Skeletal muscle tissue (tissue), 4 donors: ENCODE measurements around the gene C8A. TPM values are rescaled to one million over a fixed set of nuclear protein-coding genes. Genes with fewer than 3 reads are reported as not detected.

Source experiments
- H3K27ac ChIP-seq: one replicate; pipeline ENCODE4 v1.7.0; 2013; ENCODE audit warnings: mild to moderate bottlenecking, low read depth, low read length, inconsistent platforms
- H3K27me3 ChIP-seq, 3 donors: one replicate each; pipeline ENCODE4 v1.7.0; 2013; ENCODE audit warnings: low read length in 3 of 3; ENCODE audit not compliant: control insufficient read depth in 3 of 3, insufficient read depth in 3 of 3
- H3K36me3 ChIP-seq, 3 donors: one replicate each; pipeline ENCODE4 v1.7.0; 2013; ENCODE audit warnings: low read length in 3 of 3; ENCODE audit not compliant: control insufficient read depth in 3 of 3, insufficient read depth in 3 of 3
- H3K4me1 ChIP-seq, 3 donors: one replicate each; pipeline ENCODE4 v1.7.0; 2013; ENCODE audit warnings: low read length in 3 of 3, mild to moderate bottlenecking in 3 of 3; ENCODE audit not compliant: control insufficient read depth in 3 of 3, insufficient read depth in 3 of 3
- H3K4me3 ChIP-seq, 3 donors: one replicate each; pipeline ENCODE4 v1.7.0; 2013; ENCODE audit warnings: low read length in 3 of 3
- H3K9ac ChIP-seq, 3 donors: one replicate each; pipeline ENCODE4 v1.7.0; 2013; ENCODE audit warnings: low read length in 3 of 3, mild to moderate bottlenecking in 3 of 3, moderate library complexity in 2 of 3, low read depth in 1 of 3
- H3K9me3 ChIP-seq, 3 donors: one replicate each; pipeline ENCODE4 v1.7.0; 2013; ENCODE audit warnings: low read length in 3 of 3; ENCODE audit not compliant: control insufficient read depth in 3 of 3
- total RNA-seq: library from RNA; depleted of rRNA; stranded (reverse); fragments of >200 nt; gene quantifications from one replicate; pipeline ENCODE4 v1.2.3, GENCODE V29; 2014
- donor health status: Osteomylitis.

Gene C8A
- total RNA-seq, 1 donor from 2014 or later, result not detected

DNA sequence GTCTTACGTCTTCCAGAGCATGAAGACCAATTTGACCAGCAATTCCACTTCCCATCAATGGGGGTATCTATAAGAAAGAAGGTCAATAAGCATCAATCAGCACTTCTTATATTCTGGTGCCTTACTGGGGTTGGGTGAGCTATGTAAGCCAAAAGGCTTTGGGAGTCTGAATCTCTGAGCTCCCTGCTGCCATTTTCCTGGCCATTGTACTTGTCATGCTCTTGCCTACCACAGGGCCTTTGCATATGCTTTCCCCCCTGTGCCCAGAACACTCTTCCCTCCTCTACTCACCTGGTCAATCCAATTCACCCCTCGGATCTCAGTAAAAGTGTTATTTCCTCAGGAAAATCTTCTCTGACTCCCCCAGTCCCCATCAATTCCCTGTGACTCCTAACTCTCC, 74.9 kb downstream of the C8A start:
- no peak overlapping the region for H3K4me3 ChIP-seq
- H3K27ac ChIP-seq, result no peak overlapping the region
- H3K4me1 ChIP-seq, result no peaks in the 10 kb centered on the region

DNA sequence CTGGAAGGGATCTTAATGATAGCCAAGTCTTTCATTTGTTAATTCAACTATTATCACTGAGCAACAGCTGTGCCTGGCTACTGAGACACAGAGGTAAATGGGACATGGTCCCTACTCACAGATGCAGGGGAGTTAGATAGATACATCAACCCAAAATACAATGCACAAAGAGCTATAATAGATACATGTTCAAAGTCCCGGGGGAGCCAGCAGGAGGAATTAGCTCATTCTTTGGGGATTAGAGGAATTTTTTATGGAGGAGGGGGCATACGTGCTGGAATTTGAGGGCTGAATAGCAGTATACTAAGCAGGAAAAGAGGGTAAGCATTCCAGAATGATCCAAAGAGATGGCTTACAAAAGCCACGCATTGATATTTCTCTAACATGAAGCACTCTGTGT, 76.6 kb downstream of the C8A start:
- H3K27ac ChIP-seq, result no peak overlapping the region
- H3K4me1 ChIP-seq, result no peaks in the 10 kb centered on the region
- no peak overlapping the region for H3K4me3 ChIP-seq
- no peaks in the 10 kb centered on the region for H3K9me3 ChIP-seq
- no peaks in the 10 kb centered on the region for H3K36me3 ChIP-seq
- H3K27me3 ChIP-seq, result peaks cover 0 to 2% (median 0%) of the 10 kb centered on the region in 3 donors
- H3K9ac ChIP-seq, result no peak overlapping the region

More for the DNA sequence above, 74.9 kb downstream of the C8A start:
- H3K9me3 ChIP-seq, result no peaks in the 10 kb centered on the region
- no peaks in the 10 kb centered on the region for H3K36me3 ChIP-seq
- no peak overlapping the region for H3K9ac ChIP-seq
- peaks cover 0 to 2% (median 0%) of the 10 kb centered on the region in 3 donors for H3K27me3 ChIP-seq

DNA sequence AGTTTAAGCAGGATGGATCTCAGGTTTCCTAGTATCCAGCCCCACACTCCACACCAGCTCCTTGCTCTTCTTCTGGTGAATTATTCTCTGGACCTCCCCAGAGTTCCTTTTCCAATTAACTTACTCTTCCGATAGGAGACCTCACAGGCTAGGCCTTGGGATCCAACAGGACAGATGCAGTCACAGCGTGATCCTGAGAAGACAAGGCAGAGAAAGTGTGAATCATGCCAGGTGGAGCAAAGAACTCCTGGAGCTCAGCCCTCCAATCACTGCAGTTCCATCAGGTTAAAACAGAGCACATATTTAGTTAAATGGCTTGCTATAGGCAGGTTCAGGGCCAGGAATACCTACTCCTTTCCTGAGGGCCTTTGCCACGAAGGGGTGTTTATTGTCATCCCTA, 77.1 kb downstream of the C8A start:
- no peak overlapping the region for H3K9ac ChIP-seq
- H3K27me3 ChIP-seq, result peaks cover 0 to 2% (median 0%) of the 10 kb centered on the region in 3 donors
- H3K27ac ChIP-seq, result no peak overlapping the region
- H3K4me3 ChIP-seq, result no peak overlapping the region
- no peaks in the 10 kb centered on the region for H3K4me1 ChIP-seq
- H3K36me3 ChIP-seq, result no peaks in the 10 kb centered on the region
- H3K9me3 ChIP-seq, result no peaks in the 10 kb centered on the region

DNA sequence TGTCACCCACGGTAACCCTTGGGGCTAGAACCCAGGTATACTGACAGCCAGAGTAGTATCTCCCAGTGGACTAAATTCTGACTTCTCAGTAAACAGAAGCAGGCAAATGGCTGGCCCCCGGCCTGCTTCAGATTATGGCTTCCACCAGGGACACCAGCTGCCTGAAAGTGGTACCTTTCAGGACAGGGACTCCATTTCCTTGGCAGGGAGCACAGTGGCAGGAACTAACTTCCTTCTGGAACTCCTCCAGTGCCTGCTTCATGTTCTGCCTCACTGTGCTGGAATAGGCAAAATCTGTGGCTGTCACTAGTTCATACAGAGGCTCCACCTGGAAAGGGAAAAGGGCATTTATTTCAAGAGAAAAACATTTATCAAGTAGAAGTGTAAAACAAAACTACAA, 78.6 kb downstream of the C8A start:
- Histone ChIP-seq H3K9me3 (no peaks in the 10 kb centered on the region), H3K9ac (no peak overlapping the region)

DNA sequence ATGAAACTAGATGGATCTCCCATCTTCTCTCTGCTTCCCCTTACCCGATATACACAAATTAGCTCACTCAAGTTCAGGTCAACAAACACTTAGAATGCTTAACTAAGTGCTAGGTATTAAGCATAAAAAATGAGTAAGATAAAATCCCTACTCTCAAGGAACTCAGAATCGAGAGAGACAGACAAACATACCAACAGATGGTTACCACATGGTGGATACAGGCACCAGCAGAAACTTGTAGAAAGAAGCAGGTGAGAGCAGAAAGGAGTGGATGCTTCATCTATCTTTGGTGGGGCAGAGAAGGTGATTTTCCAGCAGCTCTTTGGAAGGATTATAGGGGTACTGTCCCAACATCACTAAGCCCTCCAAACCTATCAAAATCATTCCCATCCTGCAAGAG, 79.0 kb downstream of the C8A start:
- no peaks in the 10 kb centered on the region for H3K9me3 ChIP-seq
- no peak overlapping the region for H3K4me3 ChIP-seq

More for the DNA sequence above, 78.6 kb downstream of the C8A start:
- no peaks in the 10 kb centered on the region for H3K36me3 ChIP-seq
- peaks cover 0 to 2% (median 0%) of the 10 kb centered on the region in 3 donors for H3K27me3 ChIP-seq
- no peaks in the 10 kb centered on the region for H3K4me1 ChIP-seq
- H3K27ac ChIP-seq, result no peak overlapping the region
- H3K4me3 ChIP-seq, result no peak overlapping the region

DNA sequence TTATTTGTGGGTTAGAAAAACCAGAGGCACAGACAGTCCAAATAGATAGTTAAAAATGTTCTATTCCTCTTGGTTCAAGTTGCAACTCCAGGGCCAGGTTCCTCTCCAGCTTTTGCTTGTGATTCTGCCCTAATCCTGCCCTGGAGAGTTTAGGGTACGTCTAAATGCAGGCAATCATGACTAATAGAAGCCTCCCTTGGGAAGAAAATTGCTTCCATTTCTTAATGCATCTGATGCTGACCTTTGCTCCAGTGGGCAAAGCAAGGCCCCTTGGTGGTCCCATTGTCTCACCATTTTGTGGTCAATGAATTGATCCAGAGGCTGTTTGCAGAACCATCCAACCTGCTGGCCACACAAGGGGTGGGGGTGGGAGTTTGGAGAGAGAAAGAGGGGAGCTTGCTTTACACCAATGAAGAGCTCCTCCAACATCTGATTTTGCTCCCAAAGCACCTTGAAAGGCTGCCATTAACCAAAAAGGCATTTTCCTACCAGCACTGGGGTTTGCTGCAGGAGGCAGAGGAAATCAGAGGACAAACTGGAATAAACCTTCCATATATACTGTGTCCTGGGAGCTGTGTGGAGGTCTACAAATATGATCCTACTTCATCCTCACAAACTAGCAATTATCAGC, 79.9 kb downstream of the C8A start:
- no peaks in the 10 kb centered on the region for H3K4me1 ChIP-seq
- no peak overlapping the region for H3K9ac ChIP-seq

More for the DNA sequence above, 79.0 kb downstream of the C8A start:
- H3K4me1 ChIP-seq, result no peaks in the 10 kb centered on the region
- no peak overlapping the region for H3K27ac ChIP-seq
- no peaks in the 10 kb centered on the region for H3K36me3 ChIP-seq
- peaks cover 0 to 2% (median 0%) of the 10 kb centered on the region in 3 donors for H3K27me3 ChIP-seq
- no peak overlapping the region for H3K9ac ChIP-seq

DNA sequence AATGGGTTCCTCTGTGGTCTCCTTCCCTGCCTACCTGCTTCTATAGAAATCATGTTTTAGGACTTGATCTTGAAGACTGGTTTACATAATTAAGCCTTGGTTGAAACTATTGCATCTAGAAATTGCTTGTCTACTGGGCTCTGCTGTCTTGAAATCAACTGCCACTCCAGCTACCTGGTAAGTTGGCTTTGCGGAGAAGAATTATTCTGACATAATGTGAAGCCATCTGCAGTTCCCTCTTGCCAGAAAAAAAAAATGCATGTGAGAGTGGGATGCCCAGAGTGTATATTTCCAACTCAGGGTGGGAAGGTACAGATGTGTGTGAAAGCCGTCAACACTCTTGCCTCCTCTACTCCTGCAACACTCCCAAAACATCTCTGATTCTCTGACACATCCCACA, 84.0 kb downstream of the C8A start:
- H3K27ac ChIP-seq, result no peak overlapping the region
- no peak overlapping the region for H3K9ac ChIP-seq
- no peaks in the 10 kb centered on the region for H3K9me3 ChIP-seq
- no peaks in the 10 kb centered on the region for H3K4me1 ChIP-seq
- H3K36me3 ChIP-seq, result no peaks in the 10 kb centered on the region
- H3K27me3 ChIP-seq, result peaks cover 0 to 6% (median 0%) of the 10 kb centered on the region in 3 donors
- no peak overlapping the region for H3K4me3 ChIP-seq

More for the DNA sequence above, 79.9 kb downstream of the C8A start:
- no peak overlapping the region for H3K4me3 ChIP-seq
- no peaks in the 10 kb centered on the region for H3K9me3 ChIP-seq
- peaks cover 0 to 7% (median 0%) of the 10 kb centered on the region in 3 donors for H3K27me3 ChIP-seq
- H3K27ac ChIP-seq, result no peak overlapping the region
- H3K36me3 ChIP-seq, result no peaks in the 10 kb centered on the region

DNA sequence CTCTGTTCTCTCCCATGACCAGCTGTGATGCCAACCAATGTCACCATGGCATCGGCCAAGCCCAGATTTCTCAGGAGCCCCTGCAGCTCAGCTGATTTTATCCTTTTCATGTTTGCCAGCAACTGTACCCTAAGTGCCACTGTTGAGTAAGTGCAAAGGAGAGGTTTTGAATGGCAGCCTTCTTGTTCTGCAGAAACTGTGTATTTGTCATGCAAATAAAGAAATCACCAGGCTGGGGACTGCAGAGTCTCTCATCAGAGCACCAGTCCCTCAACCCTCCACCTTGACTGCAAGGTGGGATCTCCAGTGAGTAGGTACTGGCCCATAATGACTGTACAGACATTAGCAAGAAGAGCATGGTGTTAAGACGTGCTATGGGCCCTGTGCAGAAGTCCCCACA, 84.6 kb downstream of the C8A start:
- H3K36me3 ChIP-seq, result no peaks in the 10 kb centered on the region

DNA sequence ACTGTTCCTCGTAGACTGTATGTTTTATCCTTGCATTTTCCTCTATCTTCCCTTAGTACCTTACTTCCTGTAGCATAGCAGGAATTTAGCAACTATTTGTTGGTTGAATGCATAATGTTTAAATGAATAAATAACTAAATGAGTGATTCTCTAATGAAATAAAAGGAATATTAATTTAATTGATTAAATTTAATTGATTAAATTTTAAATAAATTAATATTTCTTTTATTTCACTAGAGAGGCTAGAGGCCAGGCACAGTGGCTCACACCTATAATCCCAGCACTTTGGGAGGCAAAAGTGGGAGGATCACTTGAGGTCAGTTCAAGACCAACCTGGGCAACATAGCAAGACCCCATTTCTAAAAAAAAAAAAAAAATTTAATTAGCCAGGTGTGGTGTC, 85.4 kb downstream of the C8A start:
- Histone ChIP-seq H3K4me3 (no peak overlapping the region), H3K27ac (no peak overlapping the region), H3K4me1 (no peaks in the 10 kb centered on the region), H3K36me3 (no peaks in the 10 kb centered on the region), H3K9ac (no peak overlapping the region), H3K9me3 (no peaks in the 10 kb centered on the region), H3K27me3 (peaks cover 0 to 6% (median 0%) of the 10 kb centered on the region in 3 donors)

More for the DNA sequence above, 84.6 kb downstream of the C8A start:
- Histone ChIP-seq H3K27ac (no peak overlapping the region), H3K9ac (no peak overlapping the region), H3K9me3 (no peaks in the 10 kb centered on the region), H3K27me3 (peaks cover 0 to 6% (median 0%) of the 10 kb centered on the region in 3 donors), H3K4me1 (no peaks in the 10 kb centered on the region), H3K4me3 (no peak overlapping the region)

DNA sequence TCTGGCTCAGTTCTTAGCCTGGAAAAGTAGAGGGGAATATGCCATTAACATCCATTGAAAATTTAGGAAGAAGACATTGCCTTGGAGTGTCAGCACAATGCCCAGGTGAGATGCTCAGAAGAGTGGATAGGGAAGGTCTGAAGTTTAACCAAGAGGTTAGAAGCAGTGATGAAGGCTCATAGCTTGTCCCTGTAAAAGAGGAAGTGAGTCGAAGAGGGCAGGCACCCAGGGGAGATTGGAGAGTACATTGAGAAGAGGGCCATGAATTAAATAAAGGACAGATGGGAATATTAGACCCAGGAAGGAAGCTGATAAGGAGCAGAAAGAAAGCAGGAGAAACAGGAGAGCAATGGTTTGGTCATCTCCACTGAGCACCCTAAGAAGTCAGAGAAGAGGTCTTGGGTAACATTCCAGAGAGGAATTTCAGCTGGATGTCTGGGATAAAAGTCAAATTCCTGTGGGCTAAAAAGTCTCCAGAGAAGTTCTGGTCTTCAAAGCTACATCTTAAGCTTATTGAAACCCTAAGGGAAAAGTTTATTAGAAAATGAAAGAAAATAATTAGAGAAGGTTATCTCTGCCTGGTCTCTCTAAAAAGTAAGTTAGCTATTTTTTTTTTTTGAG, 93.9 kb downstream of the C8A start:
- H3K9me3 ChIP-seq, result no peaks in the 10 kb centered on the region
- no peaks in the 10 kb centered on the region for H3K4me1 ChIP-seq
- no peak overlapping the region for H3K4me3 ChIP-seq

More for the DNA sequence above, 93.9 kb downstream of the C8A start:
- H3K27me3 ChIP-seq, result peaks cover 0 to 1% (median 0%) of the 10 kb centered on the region in 3 donors
- H3K27ac ChIP-seq, result no peak overlapping the region
- H3K36me3 ChIP-seq, result no peaks in the 10 kb centered on the region
- H3K9ac ChIP-seq, result no peak overlapping the region
